Upper lobe of right lung (tissue), 1 donor: ENCODE results near the gene HLF. TPM values are rescaled to one million over a fixed set of nuclear protein-coding genes. Genes with fewer than 3 reads are reported as not detected.

Source experiments
- ATAC-seq: fragments of 200-7000 bp; cut with Tn5 transposase; one replicate; pipeline ENCODE4 v1.9.1; 2020; ENCODE audit warnings: mild to moderate bottlenecking, moderate library complexity
- DNase-seq: peaks from one replicate; pipeline ENCODE4 v3.0.0-alpha.2; 2020
- H3K27ac ChIP-seq: fragments of 200-600 bp; one replicate; pipeline ENCODE4 v1.8.0; 2022
- H3K27me3 ChIP-seq: fragments of 200-600 bp; one replicate; pipeline ENCODE4 v1.8.0; 2022; ENCODE audit warnings: mild to moderate bottlenecking
- H3K36me3 ChIP-seq: fragments of 200-600 bp; one replicate; pipeline ENCODE4 v1.8.0; 2022
- H3K4me1 ChIP-seq: fragments of 200-600 bp; one replicate; pipeline ENCODE4 v1.8.0; 2022
- H3K4me3 ChIP-seq: fragments of 200-600 bp; one replicate; pipeline ENCODE4 v1.8.0; 2022; ENCODE audit warnings: mild to moderate bottlenecking
- H3K9me3 ChIP-seq: fragments of 200-600 bp; one replicate; pipeline ENCODE4 v1.8.0; 2022
- intact Hi-C: fragments of 100-400 bp; cut with DNase I; formaldehyde crosslinking; loops from one replicate; pipeline ENCODE4 v1.11.0; 2022
- total RNA-seq: library from RNA; stranded (reverse); fragmentation: NEBNext Ultra II Directional; extraction: Animal tissue kit (Norgen Biotek cat#: 25700); gene quantifications from one replicate; pipeline ENCODE4 v1.2.1, GENCODE V29; 2021
- TF ChIP-seq, protein P1 (sequence below): fragments of 200-600 bp; IDR thresholded peaks from one replicate; pipeline ENCODE4 v1.8.0; 2022; ENCODE audit warnings: antibody characterized with exemption
- donor health status: DM: no; HTN: yes; CAD: no; lungs with severe emphysema.

The HLF gene
- total RNA-seq, 1 donor from 2014 or later: 31.8 TPM

DNA sequence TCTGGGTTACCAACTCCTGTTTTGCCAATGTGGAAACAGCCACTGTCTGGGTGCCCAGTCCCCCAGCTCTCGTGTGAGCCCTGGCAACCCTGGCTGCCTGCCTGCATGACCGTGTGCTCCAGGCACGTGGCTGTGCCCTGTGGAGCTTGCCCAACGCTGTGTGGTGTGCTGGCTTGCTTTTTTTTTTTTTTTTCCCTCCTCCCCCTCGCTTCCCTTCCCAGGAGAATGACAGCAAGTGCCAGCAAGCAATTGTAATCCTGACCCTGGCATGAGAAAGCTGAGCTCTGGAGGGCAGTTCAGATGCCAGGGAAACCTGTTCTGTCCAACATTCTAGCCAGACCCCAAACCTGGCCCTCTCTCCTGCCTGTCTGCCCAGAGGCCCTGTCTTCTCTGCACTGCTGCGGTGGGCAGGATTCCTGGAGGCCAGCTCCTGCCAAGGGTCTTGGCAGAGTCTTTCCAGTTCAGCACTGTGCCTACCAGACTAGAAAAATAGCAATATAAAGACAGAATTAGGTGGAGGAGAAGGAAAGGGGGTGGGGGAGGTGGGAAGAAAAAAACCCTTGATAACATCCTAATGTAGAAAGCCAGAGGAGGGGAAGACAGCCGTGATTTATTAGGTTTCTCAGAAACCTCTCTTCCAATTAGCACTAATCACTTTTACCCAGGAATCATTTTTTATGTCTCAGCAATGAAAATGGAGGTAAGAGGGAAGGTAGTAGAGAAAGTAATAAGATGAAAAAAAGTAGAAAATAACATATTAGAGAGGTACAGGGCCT is 9.0 kb downstream of the HLF start:
- ATAC-seq (peak; percentile 91), DNase-seq (peak; percentile 91)
- H3K4me1 ChIP-seq: peaks cover 52% of the 10 kb centered on the region
- H3K4me3 ChIP-seq: no peak overlapping the region
- H3K9me3 ChIP-seq: no peaks in the 10 kb centered on the region
- intact Hi-C loops: no loop called here
- H3K27me3 ChIP-seq: no peaks in the 10 kb centered on the region
- TF ChIP-seq, protein P1, sequence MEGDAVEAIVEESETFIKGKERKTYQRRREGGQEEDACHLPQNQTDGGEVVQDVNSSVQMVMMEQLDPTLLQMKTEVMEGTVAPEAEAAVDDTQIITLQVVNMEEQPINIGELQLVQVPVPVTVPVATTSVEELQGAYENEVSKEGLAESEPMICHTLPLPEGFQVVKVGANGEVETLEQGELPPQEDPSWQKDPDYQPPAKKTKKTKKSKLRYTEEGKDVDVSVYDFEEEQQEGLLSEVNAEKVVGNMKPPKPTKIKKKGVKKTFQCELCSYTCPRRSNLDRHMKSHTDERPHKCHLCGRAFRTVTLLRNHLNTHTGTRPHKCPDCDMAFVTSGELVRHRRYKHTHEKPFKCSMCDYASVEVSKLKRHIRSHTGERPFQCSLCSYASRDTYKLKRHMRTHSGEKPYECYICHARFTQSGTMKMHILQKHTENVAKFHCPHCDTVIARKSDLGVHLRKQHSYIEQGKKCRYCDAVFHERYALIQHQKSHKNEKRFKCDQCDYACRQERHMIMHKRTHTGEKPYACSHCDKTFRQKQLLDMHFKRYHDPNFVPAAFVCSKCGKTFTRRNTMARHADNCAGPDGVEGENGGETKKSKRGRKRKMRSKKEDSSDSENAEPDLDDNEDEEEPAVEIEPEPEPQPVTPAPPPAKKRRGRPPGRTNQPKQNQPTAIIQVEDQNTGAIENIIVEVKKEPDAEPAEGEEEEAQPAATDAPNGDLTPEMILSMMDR: no peak
- H3K27ac ChIP-seq: peak overlapping the region; percentile 38
- no peaks in the 10 kb centered on the region for H3K36me3 ChIP-seq

DNA sequence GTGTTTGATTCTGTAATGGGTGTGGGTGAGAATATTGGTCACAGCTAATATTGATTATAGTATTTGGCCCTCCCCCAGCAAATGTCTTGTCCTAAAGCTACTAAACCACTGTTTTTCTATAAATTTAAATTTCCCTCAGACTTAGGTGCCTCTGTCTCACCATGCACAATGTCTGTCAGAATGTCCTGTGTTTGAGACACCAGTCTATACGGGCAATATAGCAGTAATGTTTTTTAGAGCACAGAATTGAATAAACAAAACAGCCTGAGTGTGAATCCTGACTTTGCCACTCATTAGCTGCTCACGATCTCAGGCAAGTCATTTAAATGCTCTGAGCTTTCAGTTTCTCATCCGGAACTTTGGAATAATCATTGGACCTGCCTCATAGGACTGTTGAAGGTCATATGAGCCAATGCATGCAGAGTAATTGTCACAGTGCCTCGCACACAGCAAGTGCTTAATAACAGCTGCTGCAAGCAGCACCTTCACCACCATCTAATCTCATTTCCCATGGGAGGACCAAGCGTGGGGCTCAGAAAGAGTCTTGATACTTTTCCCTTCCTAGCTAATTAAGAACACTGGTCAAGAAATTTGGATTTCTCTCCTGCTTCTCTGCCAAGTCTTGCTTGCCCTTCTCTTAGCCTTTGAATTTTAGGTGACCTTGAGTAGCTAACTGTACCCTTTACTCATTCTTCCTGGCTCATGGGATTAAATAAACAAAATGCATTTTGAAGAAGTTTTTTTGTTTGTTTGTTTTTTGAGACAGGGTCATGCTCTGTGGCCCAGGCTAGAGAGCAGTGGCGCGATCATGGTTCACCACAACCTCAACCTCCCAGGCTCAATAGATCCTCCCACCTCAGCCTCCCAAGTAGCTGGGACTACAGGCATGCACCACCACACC is 9.8 kb downstream of the HLF start:
- DNase-seq: no peak
- Histone ChIP-seq H3K4me1 (peaks cover 52% of the 10 kb centered on the region), H3K9me3 (no peaks in the 10 kb centered on the region), H3K36me3 (no peaks in the 10 kb centered on the region), H3K27me3 (no peaks in the 10 kb centered on the region), H3K27ac (peak overlapping the region; percentile 38), H3K4me3 (no peak overlapping the region)
- intact Hi-C loops: no loop called here
- ATAC-seq: no peak
- TF ChIP-seq, protein P1: no peak

DNA sequence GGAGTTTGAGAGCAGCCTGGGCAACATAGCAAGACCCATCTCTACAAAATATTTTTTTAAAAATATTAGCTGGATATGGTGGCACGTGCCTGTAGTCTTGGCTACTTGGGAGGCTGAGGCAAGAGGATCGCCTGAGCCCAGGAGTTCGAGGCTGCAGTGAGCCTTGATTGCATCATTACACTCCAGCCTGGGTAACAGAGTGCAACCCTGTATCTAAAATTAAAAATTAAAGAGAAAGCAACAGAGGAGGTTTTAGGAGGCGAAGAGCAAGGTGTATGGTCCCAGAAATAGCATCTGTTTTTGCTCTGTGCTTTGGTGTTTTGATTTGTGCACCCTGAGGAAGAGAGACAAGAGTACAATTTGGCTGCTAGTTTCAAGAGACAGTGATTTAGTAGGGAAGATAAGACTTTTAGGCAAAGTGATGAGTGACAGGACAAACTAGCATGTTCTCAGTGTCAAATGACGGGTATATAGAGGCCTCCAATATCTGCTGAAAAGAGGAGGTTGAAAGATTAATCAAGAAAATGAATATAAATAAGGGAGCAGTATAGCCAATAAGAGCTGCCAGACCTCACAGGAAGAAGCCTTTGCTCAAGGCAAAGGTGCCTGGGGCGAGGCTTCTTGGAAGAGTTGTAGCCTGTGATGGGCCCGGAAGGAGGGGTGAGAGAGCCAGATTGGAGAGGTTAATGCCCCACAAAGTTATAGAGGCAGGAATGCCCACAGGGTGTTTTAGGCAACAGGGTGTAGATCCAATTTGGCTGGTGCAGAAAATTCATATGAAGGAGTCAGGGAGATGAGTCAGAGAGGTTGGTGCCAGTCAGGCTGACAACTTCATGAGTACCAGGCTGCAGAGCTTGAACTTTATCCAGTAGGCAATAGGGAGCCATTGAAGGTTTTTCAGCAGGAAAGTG is 11.4 kb downstream of the HLF start:
- Histone ChIP-seq H3K27me3 (no peaks in the 10 kb centered on the region), H3K4me1 (peaks cover 52% of the 10 kb centered on the region), H3K27ac (no peak overlapping the region), H3K4me3 (no peak overlapping the region), H3K36me3 (no peaks in the 10 kb centered on the region), H3K9me3 (no peaks in the 10 kb centered on the region)
- TF ChIP-seq, protein P1: no peak
- ATAC-seq: no peak
- no peak for DNase-seq
- intact Hi-C loops: no loop called here

DNA sequence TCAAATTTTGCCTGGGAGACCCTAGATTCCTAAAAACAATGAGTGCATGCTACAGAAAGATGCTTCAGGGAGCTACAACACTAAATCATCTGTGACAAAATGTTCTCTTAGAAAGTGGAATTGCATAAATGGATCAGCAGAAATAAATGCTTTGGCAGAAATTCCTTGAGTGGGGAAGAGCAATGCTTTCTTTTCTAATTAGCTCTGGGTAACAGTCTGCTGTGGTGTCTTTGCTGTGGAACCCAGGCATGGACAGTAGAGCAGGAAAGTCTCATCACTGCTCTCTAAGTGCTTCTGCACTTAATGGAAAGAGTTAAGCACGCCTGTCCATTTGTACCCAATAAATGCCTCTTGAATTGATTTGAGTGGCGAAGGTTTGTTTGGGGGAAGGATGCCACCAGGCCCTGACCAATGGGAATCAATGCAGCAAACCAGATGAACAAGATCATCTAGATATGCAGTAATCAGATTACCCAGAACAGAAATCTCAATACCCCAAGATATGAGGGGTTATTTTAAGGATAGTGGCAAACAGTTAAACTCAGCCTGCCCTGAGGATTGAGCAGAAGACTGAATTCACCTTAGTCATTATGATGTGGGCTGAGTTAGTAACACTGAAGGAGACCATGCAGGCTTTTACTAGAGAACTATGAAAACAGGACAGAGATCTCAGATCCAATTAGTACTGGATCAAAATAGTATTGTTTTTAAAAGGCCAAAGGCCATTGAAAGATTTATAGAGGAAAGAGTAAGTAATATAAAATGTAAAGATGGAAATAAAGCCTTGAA is 13.6 kb downstream of the HLF start:
- DNase-seq (no peak), ATAC-seq (no peak)
- Histone ChIP-seq H3K27ac (peak overlapping the region; percentile 53), H3K36me3 (no peaks in the 10 kb centered on the region), H3K27me3 (no peaks in the 10 kb centered on the region), H3K9me3 (no peaks in the 10 kb centered on the region), H3K4me1 (peaks cover 55% of the 10 kb centered on the region), H3K4me3 (no peak overlapping the region)
- intact Hi-C loops: no loop called here
- TF ChIP-seq, protein P1: no peak
